Body of pancreas (tissue), 4 donors: ENCODE measurements around the gene FBRSL1.

ENCODE experiments used
- CTCF ChIP-seq, 7 experiments: fragments of 450-650 bp in 4 of 7; fragments of 200-600 bp in 3 of 7; sonication (generic) in 3 of 7; IDR thresholded peaks; one replicate each; pipeline ENCODE4 v1.5.1; 2016 to 2019; ENCODE audit warnings: antibody characterized with exemption in 7 of 7
- POLR2A ChIP-seq, 3 donors: fragments of 450-650 bp; IDR thresholded peaks; one replicate each; pipeline ENCODE4 v1.6.1; 2016; ENCODE audit warnings: antibody characterized with exemption in 3 of 3, mild to moderate bottlenecking in 2 of 3

GRCh38 chr12:132466241-132467201 lies 23.4 kb upstream of the FBRSL1 start:
- no peak for TF ChIP-seq CTCF (IDR thresholded peaks at IDR 0.05)
- no peak for TF ChIP-seq POLR2A (IDR thresholded peaks at IDR 0.05)
